ENCODE results near the gene MTHFR.
A peak's percentile ranks its signal among the peaks of the same experiment; 100 is the strongest.

Gene MTHFR

DNA sequence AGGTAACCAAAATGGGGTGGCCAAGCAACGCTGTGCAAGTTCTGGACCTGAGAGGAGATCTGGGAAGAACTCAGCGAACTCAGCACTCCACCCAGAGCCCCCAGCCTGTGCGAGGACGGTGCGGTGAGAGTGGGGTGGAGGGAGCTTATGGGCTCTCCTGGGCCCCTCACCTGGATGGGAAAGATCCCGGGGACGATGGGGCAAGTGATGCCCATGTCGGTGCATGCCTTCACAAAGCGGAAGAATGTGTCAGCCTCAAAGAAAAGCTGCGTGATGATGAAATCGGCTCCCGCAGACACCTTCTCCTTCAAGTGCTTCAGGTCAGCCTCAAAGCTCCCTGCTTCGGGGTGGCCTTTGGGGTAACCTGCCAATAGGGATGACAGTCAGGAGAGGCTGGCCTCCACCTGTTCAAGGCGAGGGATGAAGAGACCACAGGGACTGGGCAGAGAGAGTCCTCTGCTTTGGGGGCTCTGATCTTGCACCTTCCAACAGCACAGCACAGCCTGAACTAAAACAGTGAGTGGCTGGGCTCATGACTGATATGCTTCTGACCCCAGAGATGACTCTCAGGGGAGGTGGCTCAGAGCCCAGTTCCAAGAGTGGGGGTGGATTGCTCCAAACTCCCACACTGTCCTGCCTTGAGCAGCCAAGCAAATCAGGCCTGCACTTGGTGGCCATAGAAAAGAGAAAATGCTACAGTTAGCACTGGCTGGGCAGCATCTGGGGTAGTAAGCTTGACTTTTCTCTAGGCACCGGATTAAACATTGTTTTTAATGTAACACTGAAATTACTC lies 9.5 kb downstream of the MTHFR start:
- no peak for DNase-seq

DNA sequence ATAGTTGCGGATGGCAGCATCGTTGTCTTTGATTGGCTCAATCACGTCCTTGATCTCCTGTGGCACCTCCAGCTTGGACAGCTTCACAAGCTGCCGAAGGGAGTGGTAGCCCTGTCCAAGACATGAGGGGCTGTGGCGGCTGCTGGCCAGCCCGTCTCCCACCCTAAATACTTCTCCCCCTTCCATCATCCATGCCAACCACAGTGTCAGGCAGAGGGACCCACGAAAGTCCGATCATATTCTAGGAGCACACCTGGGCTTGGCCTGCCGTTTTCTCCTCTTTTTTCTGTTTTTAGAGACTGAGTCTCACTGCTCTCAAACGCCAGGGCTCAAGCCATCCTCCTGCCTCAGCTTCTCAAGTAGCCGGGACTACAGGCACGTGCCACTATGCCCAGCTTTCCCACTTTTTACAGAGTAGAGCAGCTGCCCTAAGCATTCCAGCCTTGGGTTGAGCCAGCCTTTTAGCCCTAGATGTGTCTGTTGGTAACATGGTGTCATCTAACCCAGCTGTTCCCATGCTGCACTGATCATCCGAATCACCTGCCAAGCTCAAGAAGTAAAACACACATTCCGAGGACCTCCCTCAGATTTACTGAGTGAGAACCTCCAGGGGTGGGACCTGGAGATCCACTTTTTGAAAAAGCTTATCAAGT lies 10.4 kb downstream of the MTHFR start:
- no peak for DNase-seq

DNA sequence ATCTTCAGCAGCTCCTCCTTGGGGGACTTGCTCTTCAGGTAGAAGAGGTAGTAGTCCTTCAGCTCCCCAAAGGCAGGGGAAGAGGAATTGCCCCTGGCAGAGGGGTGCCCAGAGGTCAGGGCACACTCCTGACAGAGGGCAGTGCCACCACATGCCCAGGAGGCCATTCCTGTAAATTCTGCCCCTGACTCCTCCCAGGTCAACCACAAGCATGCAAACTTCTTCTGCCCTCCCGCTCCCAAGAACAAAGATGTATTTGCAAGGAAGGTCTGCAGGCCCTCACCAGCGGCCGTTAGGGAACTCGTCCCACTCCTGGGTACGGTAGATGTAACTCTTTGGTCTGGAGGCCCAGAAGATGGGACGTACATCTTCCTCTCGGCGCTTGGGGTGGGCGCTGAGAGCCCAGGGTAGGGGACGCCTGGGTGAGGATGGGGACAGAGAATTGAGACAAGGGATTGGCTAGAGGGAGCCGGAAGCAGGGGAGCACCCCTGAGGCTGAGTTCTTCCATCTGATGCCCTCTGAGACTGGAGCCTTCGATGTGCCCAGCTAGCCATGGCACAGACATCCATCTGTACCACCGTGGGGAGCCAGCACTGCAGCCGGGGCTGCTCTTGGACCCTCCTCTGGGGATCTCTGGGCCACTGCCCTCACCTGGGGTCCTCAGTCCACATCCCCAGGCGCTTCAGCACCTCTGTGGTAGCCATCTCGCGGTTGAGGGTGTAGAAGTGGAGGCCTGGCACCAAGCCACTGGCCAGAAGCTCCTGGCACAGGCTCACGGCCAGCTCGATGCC lies 11.1 kb downstream of the MTHFR start:
- no peak for DNase-seq

DNA sequence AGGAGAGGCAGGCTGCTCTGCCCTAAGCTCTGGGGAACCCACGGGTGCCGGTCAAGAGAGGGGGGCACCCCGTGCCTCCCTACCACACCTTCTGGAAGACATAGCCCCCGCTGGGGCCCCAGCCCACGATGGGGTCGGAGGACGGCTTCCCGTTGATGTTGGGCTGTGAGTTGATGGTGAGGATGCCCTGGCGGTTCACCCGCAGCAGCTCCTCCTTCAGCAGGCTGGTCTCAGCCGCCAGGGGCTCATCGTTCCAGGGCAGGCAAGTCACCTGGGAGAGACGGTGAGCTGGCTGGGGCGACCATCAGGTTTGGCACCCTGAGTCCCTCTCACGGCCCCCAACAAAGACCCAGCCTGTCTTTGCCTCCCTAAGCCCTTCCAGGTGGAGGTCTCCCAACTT lies 11.9 kb downstream of the MTHFR start:
- no peak for DNase-seq

DNA sequence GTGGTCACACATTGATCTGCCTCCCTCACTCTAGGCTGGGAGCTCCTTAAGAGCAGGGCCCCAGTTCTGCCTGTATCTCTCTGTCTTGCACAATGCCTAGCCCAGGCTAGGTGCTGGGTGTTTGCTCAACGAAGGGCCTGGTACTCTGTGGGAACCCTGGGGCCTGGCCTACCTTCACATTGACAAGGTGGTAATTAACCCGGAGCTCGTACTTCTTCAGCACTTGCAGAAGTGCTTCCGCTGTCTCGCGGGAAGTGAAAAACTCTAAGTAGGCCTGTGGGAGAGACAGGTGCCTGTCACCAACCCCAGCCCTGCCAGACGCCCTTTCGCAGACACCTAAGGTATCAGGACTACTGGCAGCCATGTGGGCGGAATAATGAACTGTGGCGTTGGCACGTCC lies 13.7 kb downstream of the MTHFR start:
- DNase-seq: no peak

DNA sequence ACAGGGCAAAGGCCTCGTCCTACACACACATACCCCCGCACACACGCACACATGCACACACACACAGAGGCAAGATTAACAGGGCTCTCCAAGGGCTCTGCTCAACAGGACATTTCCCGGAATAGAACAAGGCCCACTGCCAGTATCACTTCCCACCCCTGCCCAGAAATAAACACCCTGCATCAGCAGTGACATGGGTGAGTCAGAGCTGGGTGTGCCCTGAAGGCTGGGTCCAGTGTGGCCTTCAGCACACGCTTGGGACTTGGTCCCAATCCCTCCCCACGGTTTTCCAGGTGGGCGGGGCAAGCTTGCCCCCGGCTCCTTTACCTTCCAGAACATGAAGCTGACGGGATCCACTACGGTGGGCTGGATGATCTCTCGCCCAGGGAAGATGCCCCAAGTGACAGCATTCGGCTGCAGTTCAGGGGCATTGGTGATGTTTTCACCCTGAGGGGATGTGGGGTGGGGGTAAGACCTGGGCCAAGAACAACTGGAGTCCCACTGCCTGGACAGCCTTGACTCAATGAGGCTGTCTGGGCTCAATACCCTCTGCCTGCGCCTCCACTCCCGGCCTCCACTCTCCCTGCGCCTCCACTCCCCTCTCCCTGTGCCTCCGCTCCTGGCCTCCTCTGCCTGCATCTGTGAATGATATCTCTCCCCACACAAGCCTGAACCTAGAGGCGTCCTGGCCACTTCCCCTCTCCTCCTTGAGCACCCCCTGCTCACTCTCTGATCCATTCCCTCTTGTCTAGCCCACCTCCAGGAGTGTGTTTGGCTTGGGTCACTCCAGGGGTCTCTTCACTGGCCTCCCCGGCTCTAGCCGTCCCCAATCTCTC lies 14.7 kb downstream of the MTHFR start:
- no peak for DNase-seq

DNA sequence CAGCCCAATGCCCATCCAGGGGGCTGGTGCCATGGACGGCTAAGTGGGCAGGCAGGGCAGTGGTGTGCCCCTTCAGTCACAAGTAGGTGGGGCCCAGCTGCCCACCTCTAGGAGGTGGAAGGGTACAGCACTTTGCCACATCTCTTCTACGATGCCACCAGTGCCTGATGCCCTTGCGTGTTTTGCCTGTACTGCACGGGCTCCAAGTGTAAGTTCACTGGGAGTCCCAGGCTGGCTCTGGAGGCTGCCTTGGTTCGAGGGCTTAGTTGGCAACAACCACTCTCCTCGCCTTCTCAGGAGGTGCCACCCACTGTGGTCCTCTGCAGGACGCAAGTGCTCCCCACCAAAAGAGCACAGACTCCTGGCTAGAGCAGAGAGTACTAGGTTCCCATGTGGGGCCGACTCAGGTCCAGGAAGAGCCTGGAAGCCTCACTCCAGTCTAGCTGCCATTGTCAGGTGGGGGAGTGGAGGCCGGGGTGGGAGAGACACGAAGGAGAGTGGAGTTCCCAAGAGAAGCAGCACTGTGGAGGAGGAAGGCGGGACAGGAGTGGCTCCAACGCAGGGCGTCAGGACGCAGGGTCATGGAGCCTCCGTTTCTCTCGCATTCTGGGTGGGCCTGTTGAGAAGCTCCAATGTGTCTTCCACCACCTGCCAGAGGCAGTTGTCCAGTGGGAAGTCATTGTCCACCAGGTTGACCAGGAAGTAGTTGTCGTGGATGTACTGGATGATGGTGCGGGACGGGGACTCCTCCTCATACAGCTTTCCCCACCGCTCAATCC lies 15.5 kb downstream of the MTHFR start:
- no peak for DNase-seq

DNA sequence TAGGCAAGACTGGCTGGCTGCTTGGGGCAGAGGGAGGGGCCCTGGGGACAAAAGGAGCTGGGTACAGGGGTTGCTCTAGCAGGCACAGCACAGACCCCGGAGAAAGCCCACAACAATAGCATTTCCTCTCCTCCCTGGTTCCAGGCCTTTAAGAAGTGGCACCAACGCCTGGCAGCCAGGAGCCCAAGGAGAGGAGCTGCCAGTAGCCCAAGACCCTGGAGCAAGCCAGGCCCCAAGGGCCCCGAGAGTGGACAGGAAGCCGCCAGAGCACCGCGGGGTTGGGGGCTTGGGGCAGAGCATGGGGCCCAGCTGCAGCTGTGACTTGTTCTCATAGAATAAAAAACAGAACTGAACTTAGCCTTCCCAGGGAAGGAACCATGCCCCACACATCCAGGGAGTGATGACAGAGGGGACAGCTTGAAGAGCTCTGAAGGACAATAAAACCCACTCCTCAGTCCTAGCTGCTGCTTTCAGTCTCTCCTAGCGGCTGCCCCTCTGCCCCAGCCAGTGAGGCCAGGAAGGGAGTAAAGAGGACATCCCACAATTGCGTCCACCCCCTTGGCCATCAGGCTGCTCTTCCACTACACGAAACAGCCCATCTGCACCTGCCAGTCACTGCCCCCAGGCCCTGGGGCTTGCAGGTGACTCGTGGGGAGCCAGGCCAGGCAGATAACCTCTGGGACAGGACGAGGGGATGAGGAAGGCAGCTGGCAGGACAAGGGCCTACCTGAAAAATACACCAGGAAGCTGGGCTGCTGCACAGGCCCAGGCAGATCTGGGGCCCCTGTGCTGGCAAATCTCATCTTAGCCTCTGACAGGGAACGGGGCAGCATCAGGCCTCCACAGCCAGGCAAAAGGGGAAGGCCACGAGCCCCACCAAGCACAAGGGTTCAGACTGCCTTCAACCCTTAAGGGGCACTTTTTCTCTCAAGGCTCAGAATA lies 16.4 kb downstream of the MTHFR start:
- DNase-seq: no peak

DNA sequence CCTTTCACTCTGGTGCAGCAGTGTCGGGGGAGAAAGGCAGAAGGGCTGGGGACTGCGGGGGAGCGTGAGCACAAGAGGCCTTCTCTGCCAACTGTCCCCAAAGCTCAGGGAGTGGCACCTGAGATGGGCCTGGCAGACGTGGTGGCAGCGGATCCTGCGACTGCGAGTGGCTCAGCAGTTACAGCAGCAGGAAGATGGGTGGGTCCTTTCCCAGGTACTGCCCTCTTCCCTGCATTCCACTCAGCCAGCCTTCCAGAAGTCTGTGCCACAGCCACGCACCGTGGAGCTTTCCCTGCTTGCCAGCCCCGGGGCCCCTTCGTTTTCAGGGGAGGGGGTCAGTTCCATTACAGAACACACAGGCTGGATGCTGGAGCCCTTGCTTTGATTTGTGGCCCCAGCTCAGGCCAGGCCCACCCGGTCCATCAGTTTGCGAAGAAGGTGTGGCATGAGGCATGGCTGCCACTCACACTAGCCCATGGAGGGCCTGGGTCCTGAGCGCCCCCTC lies 17.2 kb downstream of the MTHFR start:
- no peak for DNase-seq

DNA sequence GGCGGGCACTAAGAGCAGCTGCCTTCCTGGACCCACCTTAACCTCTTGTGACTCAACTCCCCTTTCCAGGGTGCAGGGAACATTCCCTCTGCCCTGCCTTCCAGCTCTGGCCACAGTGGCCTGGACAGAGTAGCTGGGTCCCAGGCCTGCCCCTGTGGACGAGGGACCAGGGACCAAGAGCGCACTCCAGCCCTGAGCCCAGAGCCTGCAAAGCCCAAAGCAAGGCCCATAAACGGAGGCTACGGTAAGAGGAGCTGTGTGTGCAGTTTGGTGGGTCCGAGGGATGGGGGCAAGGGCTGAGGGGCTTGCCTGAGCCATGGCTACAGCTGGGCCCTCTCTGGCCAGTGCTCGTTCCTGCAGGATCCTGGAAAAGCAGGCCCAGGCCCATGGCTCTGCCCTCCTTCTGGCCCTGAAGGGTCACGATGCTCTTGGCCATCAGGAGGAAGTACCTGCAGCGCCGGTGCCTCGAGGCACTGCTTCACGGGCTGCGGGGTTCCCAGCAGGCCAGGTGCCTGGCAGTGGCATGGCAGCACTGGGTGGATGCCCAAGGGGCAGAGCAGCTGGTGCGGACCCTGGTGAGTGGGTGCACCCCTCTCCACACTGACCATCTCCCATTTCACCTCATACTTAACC lies 17.8 kb downstream of the MTHFR start:
- DNase-seq: no peak

DNA sequence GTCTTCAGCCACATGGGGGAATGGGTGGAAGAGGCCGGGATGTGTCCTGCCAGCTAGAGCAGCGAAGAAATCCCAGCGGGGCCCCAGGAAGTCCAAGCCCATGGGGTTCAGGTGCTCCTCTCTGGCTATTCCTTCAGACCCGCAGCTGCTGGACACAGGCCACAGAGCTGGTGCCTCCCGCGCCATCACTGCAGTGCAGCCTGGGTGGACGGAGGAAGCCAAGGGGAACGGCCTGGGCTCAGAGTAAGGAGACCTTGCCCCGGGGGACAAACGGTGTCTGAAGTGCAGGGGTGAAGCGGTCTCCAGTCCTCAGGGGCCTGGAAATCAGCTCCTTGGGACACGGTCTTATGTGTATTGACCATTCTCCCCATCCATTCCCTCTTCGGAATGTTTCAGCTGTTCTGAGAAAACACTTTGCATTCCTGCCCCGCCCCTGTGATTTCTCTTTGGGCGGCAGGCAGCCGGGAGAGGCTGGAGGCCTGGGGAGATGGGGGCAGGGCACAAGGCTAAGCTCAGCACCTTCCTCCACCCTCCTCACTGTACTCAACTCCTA lies 18.4 kb downstream of the MTHFR start:
- DNase-seq: no peak

DNA sequence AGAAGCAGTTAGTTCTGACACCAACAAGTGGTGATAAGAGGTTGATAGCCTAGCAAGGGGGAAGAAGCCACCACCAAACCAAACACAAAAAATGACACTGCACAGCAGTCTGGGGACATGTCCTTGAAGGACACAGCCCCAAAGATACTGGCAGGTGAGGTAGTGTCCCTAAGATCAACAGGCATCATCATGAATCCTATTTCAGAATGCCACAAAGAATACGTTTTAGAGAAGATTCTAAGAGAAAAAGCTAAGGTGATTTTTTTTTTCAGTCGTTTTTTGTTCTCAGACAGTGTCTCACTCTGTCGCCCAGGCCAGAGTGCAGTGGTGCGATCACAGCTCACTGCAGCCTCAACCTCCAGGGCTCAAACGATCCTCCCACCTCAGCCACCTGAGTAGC lies 19.6 kb downstream of the MTHFR start:
- no peak for DNase-seq

DNA sequence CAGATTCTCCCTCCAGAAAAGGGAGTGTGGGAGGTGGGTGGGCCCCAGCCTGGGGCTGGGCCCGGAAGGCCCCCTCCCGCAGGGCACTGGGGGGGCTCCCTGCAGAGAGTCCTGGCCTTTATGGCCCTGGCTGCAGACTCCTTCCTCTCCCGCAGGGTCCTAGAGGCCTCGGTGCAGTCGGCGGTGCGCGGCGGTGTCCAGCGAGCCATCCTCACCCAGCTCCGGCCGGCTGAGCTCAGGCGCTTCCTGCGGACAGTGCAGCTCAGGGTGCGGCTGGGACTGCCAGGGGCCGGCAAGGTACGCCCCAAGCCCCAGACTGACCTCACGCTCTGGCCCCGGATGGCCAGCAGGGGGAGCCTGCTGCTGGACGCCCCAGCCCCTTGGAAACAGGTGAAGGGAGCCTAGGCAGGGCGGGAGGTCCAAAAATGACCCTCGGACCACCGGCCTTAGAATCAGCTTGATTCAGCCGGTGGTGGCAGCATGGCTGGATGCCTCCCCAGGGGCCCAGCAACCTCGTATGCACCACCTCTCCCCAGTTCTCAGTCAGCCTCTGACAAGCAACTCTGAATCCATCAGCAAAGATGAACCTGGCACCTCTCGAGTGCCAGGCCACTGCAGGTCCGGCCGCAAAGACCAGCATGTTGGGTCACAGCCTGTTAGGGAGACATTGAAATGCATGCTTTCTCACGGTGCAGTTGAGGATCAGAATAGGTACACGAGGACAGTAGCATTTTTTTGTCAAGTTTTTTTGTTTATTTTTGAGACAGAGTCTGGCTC lies 20.6 kb downstream of the MTHFR start:
- DNase-seq: peak; percentile 40

DNA sequence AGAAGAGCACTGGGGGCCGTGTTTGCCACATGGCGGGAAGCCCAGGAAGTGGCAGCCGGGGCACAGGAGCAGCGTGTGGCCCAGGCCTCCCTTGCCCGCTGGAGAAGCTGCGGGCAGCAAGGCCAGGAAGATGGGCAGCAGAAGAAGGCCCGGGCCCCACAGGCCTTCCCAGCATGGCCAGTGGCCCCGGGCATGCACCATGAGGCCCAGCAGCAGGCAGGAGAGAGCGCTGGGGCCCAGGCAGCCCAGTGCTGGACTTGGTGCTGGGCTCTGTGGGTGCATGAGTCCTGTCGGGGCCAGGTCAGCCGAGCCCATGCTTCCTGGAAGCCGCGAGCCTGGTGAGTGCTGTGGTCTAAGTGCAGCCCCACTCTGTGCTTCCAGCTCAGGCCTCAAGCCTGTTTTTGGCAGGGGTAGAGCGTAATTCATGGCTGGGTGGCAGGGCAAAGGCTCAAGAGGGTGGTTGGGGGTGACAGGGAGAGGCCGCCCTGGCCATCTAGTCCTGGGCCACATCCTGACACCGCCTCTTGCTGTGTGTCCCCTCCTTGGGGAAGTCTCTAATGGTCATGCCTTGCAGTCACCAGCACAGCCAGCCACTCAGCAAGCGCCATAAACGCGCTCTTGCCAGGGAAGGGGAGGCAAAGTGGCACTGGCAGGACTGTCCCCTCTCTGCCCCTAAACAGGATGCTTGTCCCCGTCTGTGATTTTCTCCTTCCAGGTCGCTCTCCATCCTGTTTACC lies 21.3 kb downstream of the MTHFR start:
- DNase-seq: no peak

DNA sequence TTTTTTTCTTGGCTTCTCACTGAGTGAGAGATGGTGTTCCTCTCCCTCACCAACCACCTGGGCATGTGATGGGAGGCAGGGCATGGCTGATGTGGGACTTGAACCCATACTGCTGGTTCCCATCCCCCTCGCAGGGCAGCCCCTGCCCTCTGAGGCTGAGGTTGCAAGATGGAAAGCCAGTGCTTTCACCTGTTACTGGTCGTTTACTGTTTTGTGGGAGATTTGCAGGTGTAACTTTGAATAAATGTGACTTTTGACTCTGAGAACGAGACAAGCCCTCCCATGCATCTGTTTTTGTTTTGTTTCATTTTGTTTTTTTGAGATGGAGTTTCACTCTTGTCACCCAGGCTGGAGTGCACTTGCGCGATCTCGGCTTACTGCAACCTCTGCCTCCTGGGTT lies 22.2 kb downstream of the MTHFR start:
- DNase-seq: no peak

DNA sequence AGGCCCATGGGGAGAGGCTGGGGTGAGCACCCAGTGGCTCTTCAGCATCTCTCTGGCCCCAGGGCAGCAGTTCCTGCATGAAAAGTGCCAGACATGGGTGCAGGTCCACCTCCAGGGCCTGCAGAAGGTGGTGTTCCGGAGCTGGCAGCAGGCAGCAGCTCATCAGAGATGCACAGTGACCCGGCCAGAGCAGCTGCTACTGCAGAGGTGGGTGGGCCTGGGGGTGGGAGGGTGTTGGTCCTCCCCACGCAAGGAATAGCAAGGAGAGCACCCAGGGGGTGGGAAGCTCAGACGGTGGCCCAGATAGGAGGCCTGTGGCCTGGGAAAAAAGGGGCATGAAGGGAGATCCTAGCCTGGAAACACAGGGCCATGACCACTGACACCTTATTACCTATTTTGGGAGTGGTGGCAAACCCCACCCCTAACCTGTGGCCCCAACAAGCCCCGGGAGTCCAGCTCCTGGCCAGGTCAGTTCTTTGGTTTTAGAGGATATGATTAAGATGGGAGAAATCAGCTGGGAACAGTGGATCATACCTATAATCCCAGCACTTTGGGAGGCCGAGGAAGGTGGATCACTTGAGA lies 23.5 kb downstream of the MTHFR start:
- DNase-seq: no peak

DNA sequence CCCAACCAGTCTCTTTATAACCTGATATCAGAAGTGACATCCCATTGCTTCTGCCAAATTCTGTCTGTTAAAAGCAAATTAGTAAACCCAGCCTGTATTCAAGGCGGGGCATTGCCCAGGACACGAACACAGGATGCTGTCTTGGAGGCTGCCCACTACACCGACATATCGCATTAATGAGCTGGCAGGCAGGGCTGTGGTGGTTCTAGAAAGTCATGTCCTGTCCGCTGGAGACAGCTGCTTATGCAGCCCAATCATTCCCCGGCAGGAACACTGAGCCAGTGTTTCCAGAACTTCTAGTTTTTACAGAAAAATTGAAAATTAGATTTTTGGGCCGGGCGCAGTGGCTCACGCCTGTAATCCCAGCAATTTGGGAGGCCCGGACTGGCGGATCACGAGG lies 24.5 kb downstream of the MTHFR start:
- DNase-seq: no peak
